ENCODE measurements around the gene TTF2.

- TF ChIP-seq CTCF (IDR thresholded peaks at IDR 0.05) (no peak), POLR2A (IDR thresholded peaks at IDR 0.05) (no peak)
These were observed 1.9 kb downstream of the TTF2 start for GRCh38 chr1:117061986-117062415.

Measured in ovary (tissue), 3 donors.